CD4-positive, alpha-beta T cell (primary cell): Measurements from ENCODE around the gene RYR3. TPM values are rescaled to one million over a fixed set of nuclear protein-coding genes. Genes with fewer than 3 reads are reported as not detected.

Experiments used
- ATAC-seq: fragments of 200-7000 bp; cut with Tn5 transposase; one replicate; pipeline ENCODE4 v1.10.0; 2022; ENCODE audit warnings: mild to moderate bottlenecking; ENCODE audit not compliant: poor library complexity
- CTCF ChIA-PET: fragments of 350-600 bp; sonication (Branson Sonifier 250); formaldehyde crosslinking; loops from one replicate; lab custom pipeline; 2021; ENCODE audit warnings: antibody characterized with exemption, inconsistent platforms; lab: Charles Lee
- POLR2A ChIA-PET: fragments of 350-600 bp; sonication (Branson Sonifier 250); formaldehyde crosslinking; loops from one replicate; lab custom pipeline; 2021; ENCODE audit warnings: antibody characterized with exemption, inconsistent platforms; lab: Charles Lee
- DNase-seq, 14 experiments: peaks; one replicate each; pipeline ENCODE4 v3.0.0-alpha.2; 2013 to 2020; ENCODE audit warnings: mixed read lengths in 2 of 14
- H3K27ac ChIP-seq, 2 donors: one replicate each; pipeline versions ENCODE4 v1.5.1 to v1.7.0; 2013; ENCODE audit warnings: low read length in 2 of 2, low read depth in 1 of 2, mild to moderate bottlenecking in 1 of 2
- H3K27me3 ChIP-seq, 2 experiments: 1 replicate in 1 of 2; 2 replicates in 1 of 2; pipeline versions ENCODE4 v1.6.1 to v1.7.0; 2013; ENCODE audit warnings: low read length in 2 of 2, control low read depth in 1 of 2, mild to moderate bottlenecking in 1 of 2, moderate library complexity in 1 of 2; ENCODE audit not compliant: insufficient read depth in 2 of 2, control insufficient read depth in 1 of 2
- H3K36me3 ChIP-seq: one replicate; pipeline ENCODE4 v1.6.1; 2013; ENCODE audit warnings: low read length, control low read depth; ENCODE audit not compliant: insufficient read depth
- H3K4me1 ChIP-seq: one replicate; pipeline ENCODE4 v1.6.1; 2013; ENCODE audit warnings: low read length, control low read depth; ENCODE audit not compliant: insufficient read depth
- H3K4me3 ChIP-seq: one replicate; pipeline ENCODE4 v1.5.1; 2013; ENCODE audit warnings: mild to moderate bottlenecking, low read length, moderate library complexity
- H3K9me3 ChIP-seq, 2 experiments: 1 replicate in 1 of 2; 2 replicates in 1 of 2; pipeline versions ENCODE4 v1.6.1 to v1.7.0; 2013; ENCODE audit warnings: low read length in 2 of 2, mild to moderate bottlenecking in 2 of 2, control low read depth in 1 of 2, moderate library complexity in 1 of 2; ENCODE audit not compliant: control insufficient read depth in 1 of 2, insufficient read depth in 1 of 2
- H3K27ac Mint-ChIP-seq: one replicate; pipeline ENCODE4 v1.8.0; 2020; ENCODE audit warnings: mixed read lengths
- H3K27me3 Mint-ChIP-seq: one replicate; pipeline ENCODE4 v1.8.0; 2021; ENCODE audit warnings: mixed read lengths
- H3K36me3 Mint-ChIP-seq: one replicate; pipeline ENCODE4 v1.8.0; 2021; ENCODE audit warnings: low read depth, mixed read lengths
- H3K4me1 Mint-ChIP-seq: one replicate; pipeline ENCODE4 v1.8.0; 2021; ENCODE audit warnings: low read depth, mixed read lengths
- H3K4me3 Mint-ChIP-seq: one replicate; pipeline ENCODE4 v1.8.0; 2020; ENCODE audit warnings: mild to moderate bottlenecking, mixed read lengths
- H3K9me3 Mint-ChIP-seq: one replicate; pipeline ENCODE4 v1.8.0; 2020; ENCODE audit warnings: mixed read lengths
- CTCF ChIP-seq: fragments of 200-600 bp; IDR thresholded peaks from one replicate; pipeline ENCODE4 v1.8.0; 2022; ENCODE audit warnings: antibody characterized with exemption, mild to moderate bottlenecking
- intact Hi-C, 2 experiments: fragments of 100-400 bp; cut with DNase I in 1 of 2; cut with micrococcal nuclease in 1 of 2; formaldehyde crosslinking; loops; one replicate each; pipeline versions ENCODE4 v1.15.1 to v1.9.0; 2023 to 2025; cut with DNase I, micrococcal nuclease
- total RNA-seq, 174 experiments: library from RNA in 2 of 174; stranded (reverse) in 2 of 174; gene quantifications; one replicate each; pipeline ENCODE4 v1.2.3 and lab custom pipeline; 2021 to 2026

RYR3 gene
- total RNA-seq, 2 experiments from 2014 or later, result not detected

- ATAC-seq (no peak), DNase-seq (no peak)
- H3K36me3 ChIP-seq, result peaks cover 12% of the 10 kb centered on the region
- no peak for TF ChIP-seq CTCF
- Mint-ChIP-seq H3K4me3 (no peak overlapping the region), H3K36me3 (peaks cover 65% of the 10 kb centered on the region), H3K4me1 (no peaks in the 10 kb centered on the region), H3K9me3 (no peaks in the 10 kb centered on the region), H3K27ac (no peak overlapping the region), H3K27me3 (no peaks in the 10 kb centered on the region)
- intact Hi-C loops, result no loop called here
- ChIA-PET POLR2A (no interaction called here), CTCF (no interaction called here)
- H3K4me1 ChIP-seq, result no peaks in the 10 kb centered on the region
- no peak overlapping the region for H3K4me3 ChIP-seq
- H3K9me3 ChIP-seq, result no peaks in the 10 kb centered on the region
- H3K27ac ChIP-seq, result no peak overlapping the region
- no peaks in the 10 kb centered on the region for H3K27me3 ChIP-seq
These were observed 553.8 kb downstream of the RYR3 start for GRCh38 chr15:33864360-33865075.

GRCh38 chr15:33865416-33865815 is 554.6 kb downstream of the RYR3 start:
- peaks cover 64% of the 10 kb centered on the region for H3K36me3 Mint-ChIP-seq
- H3K4me1 Mint-ChIP-seq, result no peaks in the 10 kb centered on the region
- ChIA-PET POLR2A (no interaction called here), CTCF (no interaction called here)
- H3K27ac Mint-ChIP-seq, result no peak overlapping the region
- H3K27me3 ChIP-seq, result no peaks in the 10 kb centered on the region
- H3K36me3 ChIP-seq, result peaks cover 12% of the 10 kb centered on the region
- H3K27me3 Mint-ChIP-seq, result no peaks in the 10 kb centered on the region
- no peaks in the 10 kb centered on the region for H3K9me3 ChIP-seq
- DNase-seq (no peak), ATAC-seq (no peak)
- H3K4me3 ChIP-seq, result no peak overlapping the region
- H3K4me3 Mint-ChIP-seq, result no peak overlapping the region
- no peak overlapping the region for H3K27ac ChIP-seq
- no peak for TF ChIP-seq CTCF
- H3K4me1 ChIP-seq, result no peaks in the 10 kb centered on the region
- no peaks in the 10 kb centered on the region for H3K9me3 Mint-ChIP-seq
- intact Hi-C loops, result no loop called here

GRCh38 chr15:33866101-33866737 is 555.5 kb downstream of the RYR3 start:
- Histone ChIP-seq H3K27ac (no peak overlapping the region), H3K4me3 (no peak overlapping the region), H3K4me1 (no peaks in the 10 kb centered on the region), H3K36me3 (peaks cover 12% of the 10 kb centered on the region), H3K27me3 (no peaks in the 10 kb centered on the region), H3K9me3 (no peaks in the 10 kb centered on the region)
- Mint-ChIP-seq H3K36me3 (peaks cover 64% of the 10 kb centered on the region), H3K4me1 (no peaks in the 10 kb centered on the region), H3K27me3 (no peaks in the 10 kb centered on the region), H3K9me3 (no peaks in the 10 kb centered on the region), H3K27ac (no peak overlapping the region), H3K4me3 (no peak overlapping the region)
- CTCF ChIA-PET, result no interaction called here
- DNase-seq (no peak), ATAC-seq (no peak)
- intact Hi-C loops, result no loop called here
- TF ChIP-seq CTCF, result no peak
- POLR2A ChIA-PET, result no interaction called here
